Measurements from ENCODE around the gene AIF1L.

DNA sequence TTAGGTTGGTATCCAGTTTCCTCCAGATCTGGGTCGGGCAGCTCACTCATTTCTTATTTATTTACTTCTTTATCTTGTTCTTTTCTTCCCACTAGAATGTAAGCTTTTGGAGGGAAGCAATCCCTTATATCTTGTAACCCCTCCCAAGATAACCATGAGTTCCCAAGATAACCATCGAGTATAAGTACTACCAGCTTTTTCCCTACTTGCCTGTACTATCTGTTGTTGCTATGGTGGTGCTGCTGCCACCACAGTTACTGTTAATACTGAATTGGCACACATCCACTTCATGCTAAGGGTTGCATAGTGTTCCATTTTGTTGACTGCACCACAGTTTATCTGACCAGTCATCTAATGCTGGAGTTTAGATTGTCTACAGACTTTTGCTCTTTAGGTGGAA lies 48.9 kb downstream of the AIF1L start:
- TF ChIP-seq, protein P1, sequence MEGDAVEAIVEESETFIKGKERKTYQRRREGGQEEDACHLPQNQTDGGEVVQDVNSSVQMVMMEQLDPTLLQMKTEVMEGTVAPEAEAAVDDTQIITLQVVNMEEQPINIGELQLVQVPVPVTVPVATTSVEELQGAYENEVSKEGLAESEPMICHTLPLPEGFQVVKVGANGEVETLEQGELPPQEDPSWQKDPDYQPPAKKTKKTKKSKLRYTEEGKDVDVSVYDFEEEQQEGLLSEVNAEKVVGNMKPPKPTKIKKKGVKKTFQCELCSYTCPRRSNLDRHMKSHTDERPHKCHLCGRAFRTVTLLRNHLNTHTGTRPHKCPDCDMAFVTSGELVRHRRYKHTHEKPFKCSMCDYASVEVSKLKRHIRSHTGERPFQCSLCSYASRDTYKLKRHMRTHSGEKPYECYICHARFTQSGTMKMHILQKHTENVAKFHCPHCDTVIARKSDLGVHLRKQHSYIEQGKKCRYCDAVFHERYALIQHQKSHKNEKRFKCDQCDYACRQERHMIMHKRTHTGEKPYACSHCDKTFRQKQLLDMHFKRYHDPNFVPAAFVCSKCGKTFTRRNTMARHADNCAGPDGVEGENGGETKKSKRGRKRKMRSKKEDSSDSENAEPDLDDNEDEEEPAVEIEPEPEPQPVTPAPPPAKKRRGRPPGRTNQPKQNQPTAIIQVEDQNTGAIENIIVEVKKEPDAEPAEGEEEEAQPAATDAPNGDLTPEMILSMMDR (IDR thresholded peaks at IDR 0.05): no peak
- no peak for TF ChIP-seq POLR2A (IDR thresholded peaks at IDR 0.05)
